ENCODE results near the gene PPY. TPM values are rescaled to one million over a fixed set of nuclear protein-coding genes. Genes with fewer than 3 reads are reported as not detected.

The PPY gene
- total and polyA plus RNA-seq, 10 of the 15 experiments (the other 5 are each of a cell fraction or from before 2014, with no cell fraction given): 0.91 TPM; not detected in 9

DNA sequence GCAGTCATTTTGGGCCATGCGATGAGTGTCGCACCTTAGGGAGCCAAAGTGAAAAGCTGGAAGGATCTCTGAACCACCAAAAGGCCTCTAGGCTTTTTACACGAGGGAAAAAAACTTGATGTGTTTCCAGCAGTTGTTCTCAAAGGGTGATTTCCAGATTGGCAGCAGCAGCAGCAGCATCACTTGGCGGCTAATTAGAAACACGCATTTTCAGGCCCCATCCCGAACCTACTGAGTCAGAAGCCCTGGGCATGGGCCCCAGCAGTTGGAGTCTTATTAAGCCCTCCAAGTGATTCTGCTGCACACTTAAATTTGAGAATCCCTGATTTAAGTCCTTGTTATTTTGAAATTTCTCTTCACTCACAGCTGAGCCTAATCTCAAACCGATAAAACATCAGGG lies 36.7 kb upstream of the PPY start:
- Histone ChIP-seq H3K4me1 (ENCODE audit: control insufficient read depth, insufficient read depth, low read length) (no peaks in the 10 kb centered on the region), H3K36me3 (ENCODE audit: control insufficient read depth in 2 of 2, insufficient read depth in 2 of 2, low read length in 1 of 2) (no peaks in the 10 kb centered on the region), H2AFZ (ENCODE audit: control insufficient read depth, low read depth, low read length) (no peak overlapping the region), H3K4me2 (ENCODE audit: control insufficient read depth, insufficient read depth) (no peak overlapping the region), H3K9me3 (replicated peaks; ENCODE audit: control insufficient read depth, insufficient read depth, low read length) (no peaks in the 10 kb centered on the region), H3K27ac (ENCODE audit: control insufficient read depth, insufficient read depth) (no peak overlapping the region), H3K27me3 (replicated peaks in 1 of 2; ENCODE audit: control insufficient read depth in 2 of 2, insufficient read depth in 2 of 2, low read length in 1 of 2) (peaks cover 5 to 12% of the 10 kb centered on the region in 2 experiments), H3K79me2 (ENCODE audit: control insufficient read depth, insufficient read depth, low read length) (no peaks in the 10 kb centered on the region), H3K9ac (ENCODE audit: control insufficient read depth, insufficient read depth, low read length) (no peak overlapping the region), H3K4me3 (no peak overlapping the region), H4K20me1 (ENCODE audit: control insufficient read depth, insufficient read depth) (no peaks in the 10 kb centered on the region)
- TF ChIP-seq, protein P1, sequence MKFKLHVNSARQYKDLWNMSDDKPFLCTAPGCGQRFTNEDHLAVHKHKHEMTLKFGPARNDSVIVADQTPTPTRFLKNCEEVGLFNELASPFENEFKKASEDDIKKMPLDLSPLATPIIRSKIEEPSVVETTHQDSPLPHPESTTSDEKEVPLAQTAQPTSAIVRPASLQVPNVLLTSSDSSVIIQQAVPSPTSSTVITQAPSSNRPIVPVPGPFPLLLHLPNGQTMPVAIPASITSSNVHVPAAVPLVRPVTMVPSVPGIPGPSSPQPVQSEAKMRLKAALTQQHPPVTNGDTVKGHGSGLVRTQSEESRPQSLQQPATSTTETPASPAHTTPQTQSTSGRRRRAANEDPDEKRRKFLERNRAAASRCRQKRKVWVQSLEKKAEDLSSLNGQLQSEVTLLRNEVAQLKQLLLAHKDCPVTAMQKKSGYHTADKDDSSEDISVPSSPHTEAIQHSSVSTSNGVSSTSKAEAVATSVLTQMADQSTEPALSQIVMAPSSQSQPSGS (IDR thresholded peaks at IDR 0.05; ENCODE audit: low read length): no peak
- TF ChIP-seq RBBP5 (conservative IDR thresholded peaks at IDR 0.05) (no peak), KAT2A (conservative IDR thresholded peaks at IDR 0.05; ENCODE audit: control insufficient read depth, low read depth, low read length) (no peak), YY1 (IDR thresholded peaks at IDR 0.05; ENCODE audit: low read depth, low read length) (no peak), FOXM1 (IDR thresholded peaks at IDR 0.05; ENCODE audit: low read depth, low read length) (no peak), LARP7 (IDR thresholded peaks at IDR 0.05) (no peak), CREM (IDR thresholded peaks at IDR 0.05; ENCODE audit: low read depth) (no peak), BRCA1 (IDR thresholded peaks at IDR 0.05; ENCODE audit: low read depth, low read length) (no peak), SREBF2 (IDR thresholded peaks at IDR 0.05; ENCODE audit: low read length) (no peak), GATAD2B (conservative IDR thresholded peaks at IDR 0.05; ENCODE audit: low read depth) (no peak), RELA (IDR thresholded peaks at IDR 0.05; ENCODE audit: borderline replicate concordance, partially characterized antibody) (no peak), MYC (IDR thresholded peaks at IDR 0.05; ENCODE audit: insufficient read depth, insufficient read length, insufficient replicate concordance, low read length, severe bottlenecking) (no peak), WRNIP1 (IDR thresholded peaks at IDR 0.05; ENCODE audit: borderline replicate concordance, low read depth, low read length) (no peak), POLR2AphosphoS2 (IDR thresholded peaks at IDR 0.05; ENCODE audit: low read depth, low read length) (no peak)
- TF ChIP-seq, protein P2, sequence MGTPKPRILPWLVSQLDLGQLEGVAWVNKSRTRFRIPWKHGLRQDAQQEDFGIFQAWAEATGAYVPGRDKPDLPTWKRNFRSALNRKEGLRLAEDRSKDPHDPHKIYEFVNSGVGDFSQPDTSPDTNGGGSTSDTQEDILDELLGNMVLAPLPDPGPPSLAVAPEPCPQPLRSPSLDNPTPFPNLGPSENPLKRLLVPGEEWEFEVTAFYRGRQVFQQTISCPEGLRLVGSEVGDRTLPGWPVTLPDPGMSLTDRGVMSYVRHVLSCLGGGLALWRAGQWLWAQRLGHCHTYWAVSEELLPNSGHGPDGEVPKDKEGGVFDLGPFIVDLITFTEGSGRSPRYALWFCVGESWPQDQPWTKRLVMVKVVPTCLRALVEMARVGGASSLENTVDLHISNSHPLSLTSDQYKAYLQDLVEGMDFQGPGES (IDR thresholded peaks at IDR 0.05): no peak
- TF ChIP-seq, protein P3, sequence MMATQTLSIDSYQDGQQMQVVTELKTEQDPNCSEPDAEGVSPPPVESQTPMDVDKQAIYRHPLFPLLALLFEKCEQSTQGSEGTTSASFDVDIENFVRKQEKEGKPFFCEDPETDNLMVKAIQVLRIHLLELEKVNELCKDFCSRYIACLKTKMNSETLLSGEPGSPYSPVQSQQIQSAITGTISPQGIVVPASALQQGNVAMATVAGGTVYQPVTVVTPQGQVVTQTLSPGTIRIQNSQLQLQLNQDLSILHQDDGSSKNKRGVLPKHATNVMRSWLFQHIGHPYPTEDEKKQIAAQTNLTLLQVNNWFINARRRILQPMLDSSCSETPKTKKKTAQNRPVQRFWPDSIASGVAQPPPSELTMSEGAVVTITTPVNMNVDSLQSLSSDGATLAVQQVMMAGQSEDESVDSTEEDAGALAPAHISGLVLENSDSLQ (IDR thresholded peaks at IDR 0.05): no peak
- TF ChIP-seq, protein P4, sequence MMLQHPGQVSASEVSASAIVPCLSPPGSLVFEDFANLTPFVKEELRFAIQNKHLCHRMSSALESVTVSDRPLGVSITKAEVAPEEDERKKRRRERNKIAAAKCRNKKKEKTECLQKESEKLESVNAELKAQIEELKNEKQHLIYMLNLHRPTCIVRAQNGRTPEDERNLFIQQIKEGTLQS (IDR thresholded peaks at IDR 0.05; ENCODE audit: borderline replicate concordance, extremely low read depth, low read depth, low read length): no peak
- ChIA-PET POLR2A (no interaction called here), CTCF (interaction anchor here (0.7 to 1.9 kb wide), 3 partner anchors 35 to 421 kb away, joined by 3 to 8 read pairs (median 4); no protein-coding TSS in a partner anchor), RAD21 (ENCODE audit: unreplicated experiment) (no interaction called here), SMC1A (ENCODE audit: uncharacterized antibody, unreplicated experiment) (no interaction called here)
- in situ Hi-C loops (cut with MboI): no loop called here
- 50% methylated on average over 7 of the region's 7 CpGs for WGBS (ENCODE audit: insufficient coverage, insufficient replicate concordance, low lambda C conversion rate, missing lambda C conversion rate)
- ATAC-seq: no peak
- intact Hi-C loops (cut with micrococcal nuclease; ENCODE audit: unreplicated experiment): no loop called here
- BruUV-seq (replicated peaks): no TSS peak
- no peak for DNase-seq (ENCODE audit: low read depth, low spot score)
- no peak for FAIRE-seq
